Glutamatergic neuron (in vitro differentiated cells): ENCODE results near the gene LSAMP. TPM values are rescaled to one million over a fixed set of nuclear protein-coding genes. Genes with fewer than 3 reads are reported as not detected.

ENCODE experiments used
- DNase-seq: peaks from one replicate; pipeline ENCODE4 v3.0.0; 2022
- H3K27ac Mint-ChIP-seq: one replicate; pipeline ENCODE4 v1.8.0; 2020; ENCODE audit warnings: mild to moderate bottlenecking, mixed read lengths, inconsistent platforms; ENCODE audit not compliant: unreplicated experiment
- H3K27me3 Mint-ChIP-seq: one replicate; pipeline ENCODE4 v1.8.0; 2020; ENCODE audit warnings: mild to moderate bottlenecking, moderate library complexity, mixed read lengths, inconsistent platforms; ENCODE audit not compliant: unreplicated experiment
- H3K36me3 Mint-ChIP-seq: one replicate; pipeline ENCODE4 v1.8.0; 2020; ENCODE audit warnings: mild to moderate bottlenecking, mixed read lengths, inconsistent platforms; ENCODE audit not compliant: unreplicated experiment
- H3K4me1 Mint-ChIP-seq: one replicate; pipeline ENCODE4 v1.8.0; 2020; ENCODE audit warnings: mild to moderate bottlenecking, low read depth, mixed read lengths, inconsistent platforms; ENCODE audit not compliant: unreplicated experiment
- H3K4me3 Mint-ChIP-seq: one replicate; pipeline ENCODE4 v1.8.0; 2020; ENCODE audit warnings: mild to moderate bottlenecking, mixed read lengths, inconsistent platforms; ENCODE audit not compliant: unreplicated experiment
- H3K9me3 Mint-ChIP-seq: one replicate; pipeline ENCODE4 v1.8.0; 2020; ENCODE audit warnings: mild to moderate bottlenecking, moderate library complexity, mixed read lengths, inconsistent platforms; ENCODE audit not compliant: unreplicated experiment
- CTCF ChIP-seq: fragments of 200-600 bp; sonication (generic); IDR thresholded peaks from one replicate; pipeline ENCODE4 v1.5.0; 2021; ENCODE audit not compliant: partially characterized antibody, unreplicated experiment
- total RNA-seq: library from RNA; stranded (reverse); fragmentation: NEBNext Ultra II Directional; extraction: Animal tissue kit (Norgen Biotek cat#: 25700); gene quantifications from one replicate; pipeline ENCODE4 v1.2.1, GENCODE V29; 2021; ENCODE audit not compliant: unreplicated experiment

Gene LSAMP
- total RNA-seq, 1 donor from 2014 or later: 67.1 TPM

- no peak for DNase-seq
- Mint-ChIP-seq H3K27ac (no peak overlapping the region), H3K4me3 (no peak overlapping the region), H3K4me1 (no peaks in the 10 kb centered on the region), H3K27me3 (no peaks in the 10 kb centered on the region), H3K9me3 (peaks cover 2% of the 10 kb centered on the region), H3K36me3 (no peaks in the 10 kb centered on the region)
- no peak for TF ChIP-seq CTCF
Measured at GRCh38 chr3:116350119-116350733, 95.1 kb downstream of the LSAMP start.

GRCh38 chr3:116348216-116348615 lies 97.1 kb downstream of the LSAMP start:
- Mint-ChIP-seq H3K27ac (no peak overlapping the region), H3K9me3 (peaks cover 2% of the 10 kb centered on the region), H3K4me1 (no peaks in the 10 kb centered on the region), H3K27me3 (no peaks in the 10 kb centered on the region), H3K36me3 (no peaks in the 10 kb centered on the region), H3K4me3 (no peak overlapping the region)
- TF ChIP-seq CTCF: no peak
- DNase-seq: no peak

- no peaks in the 10 kb centered on the region for H3K27me3 Mint-ChIP-seq
Measured at GRCh38 chr3:116342499-116342898, 102.8 kb downstream of the LSAMP start.

GRCh38 chr3:116341899-116342298 lies 103.4 kb downstream of the LSAMP start:
- H3K4me3 Mint-ChIP-seq: no peak overlapping the region
- H3K4me1 Mint-ChIP-seq: no peaks in the 10 kb centered on the region
- DNase-seq: no peak
- no peaks in the 10 kb centered on the region for H3K27me3 Mint-ChIP-seq
- no peaks in the 10 kb centered on the region for H3K36me3 Mint-ChIP-seq
- no peak overlapping the region for H3K27ac Mint-ChIP-seq
- H3K9me3 Mint-ChIP-seq: no peaks in the 10 kb centered on the region
- no peak for TF ChIP-seq CTCF

More at GRCh38 chr3:116342499-116342898, 102.8 kb downstream of the LSAMP start:
- H3K27ac Mint-ChIP-seq: no peak overlapping the region
- H3K4me1 Mint-ChIP-seq: no peaks in the 10 kb centered on the region
- no peak for DNase-seq
- H3K9me3 Mint-ChIP-seq: no peaks in the 10 kb centered on the region
- no peak for TF ChIP-seq CTCF
- H3K4me3 Mint-ChIP-seq: no peak overlapping the region
- H3K36me3 Mint-ChIP-seq: no peaks in the 10 kb centered on the region

- Mint-ChIP-seq H3K9me3 (no peaks in the 10 kb centered on the region), H3K36me3 (no peaks in the 10 kb centered on the region), H3K27me3 (no peaks in the 10 kb centered on the region), H3K27ac (no peak overlapping the region), H3K4me3 (no peak overlapping the region), H3K4me1 (no peaks in the 10 kb centered on the region)
- TF ChIP-seq CTCF: no peak
- no peak for DNase-seq
Measured at GRCh38 chr3:116341381-116341780, 103.9 kb downstream of the LSAMP start.
